Hematopoietic multipotent progenitor cell treated with erythropoietin and hydrocortisone succinate and interleukin-3 and kit ligand, for 15 days (in vitro differentiated cells): Measurements from ENCODE around the gene SAMD15.
"Not testable (repeated sequence)": the region's sequence is repeated elsewhere in the genome, so short reads cannot be mapped to it uniquely, and the experiment has no call there.

Source experiments
- DNase-seq: peaks from one replicate; pipeline ENCODE4 v3.0.0-alpha.2; 2015; ENCODE audit warnings: low spot score

The SAMD15 gene

GRCh38 chr14:77376771-77377501, at the start of gene SAMD15, which contains the start of gene TMED8:
SAMD15 (plus strand) TSS chr14:77377379; CDS start chr14:77377419, 40 bp downstream.
TMED8 (minus strand) TSS chr14:77377094; CDS start chr14:77377053, 41 bp downstream.
- peak; percentile 83 for DNase-seq

- no peak for DNase-seq
Measured at GRCh38 chr14:77329872-77330271, 47.3 kb upstream of the SAMD15 start.

- no peak for DNase-seq
Measured at GRCh38 chr14:77335576-77335975, 41.6 kb upstream of the SAMD15 start.

- DNase-seq: not testable (repeated sequence)
Measured at GRCh38 chr14:77337255-77337654, 39.9 kb upstream of the SAMD15 start.

GRCh38 chr14:77337880-77338279, 39.3 kb upstream of the SAMD15 start:
- no peak for DNase-seq

GRCh38 chr14:77338302-77338701, 38.9 kb upstream of the SAMD15 start:
- DNase-seq: no peak

- no peak for DNase-seq
Measured at GRCh38 chr14:77339407-77339806, 37.8 kb upstream of the SAMD15 start.

- DNase-seq: no peak
Measured at GRCh38 chr14:77340389-77340788, 36.8 kb upstream of the SAMD15 start.

GRCh38 chr14:77342726-77343397, 34.3 kb upstream of the SAMD15 start:
- DNase-seq: no peak

GRCh38 chr14:77343662-77344061, 33.5 kb upstream of the SAMD15 start:
- DNase-seq: no peak

GRCh38 chr14:77344377-77344996, 32.7 kb upstream of the SAMD15 start:
- no peak for DNase-seq

GRCh38 chr14:77346495-77346894, 30.7 kb upstream of the SAMD15 start:
- no peak for DNase-seq

GRCh38 chr14:77347751-77348150, 29.4 kb upstream of the SAMD15 start:
- no peak for DNase-seq

- DNase-seq: no peak
Measured at GRCh38 chr14:77353469-77354141, 23.6 kb upstream of the SAMD15 start.

GRCh38 chr14:77355811-77356210, 21.4 kb upstream of the SAMD15 start:
- DNase-seq: no peak

GRCh38 chr14:77356899-77357298, 20.3 kb upstream of the SAMD15 start:
- no peak for DNase-seq

- DNase-seq: no peak
Measured at GRCh38 chr14:77359626-77360025, 17.6 kb upstream of the SAMD15 start.

GRCh38 chr14:77364146-77364545, 13.0 kb upstream of the SAMD15 start:
- DNase-seq: no peak

- no peak for DNase-seq
Measured at GRCh38 chr14:77369285-77369684, 7.9 kb upstream of the SAMD15 start.

- DNase-seq: no peak
Measured at GRCh38 chr14:77372304-77372841, 4.8 kb upstream of the SAMD15 start.

- DNase-seq: no peak
Measured at GRCh38 chr14:77375164-77375950, 1.8 kb upstream of the SAMD15 start.
